HCT116 (cell line): ENCODE data around the gene FBXO22.

ENCODE experiments used
- EZH2 ChIP-seq: fragments of 200-600 bp; sonication (generic); IDR thresholded peaks from 2 replicates; pipeline ENCODE4 v1.6.1; 2017; ENCODE audit warnings: antibody characterized with exemption, mixed run types
- POLR2A ChIP-seq: IDR thresholded peaks from 2 replicates; pipeline ENCODE4 v1.7.0; 2011; ENCODE audit warnings: borderline replicate concordance; ENCODE audit not compliant: insufficient read depth, insufficient read length; ENCODE audit errors: extremely low read depth
- SIN3A ChIP-seq: IDR thresholded peaks from 2 replicates; pipeline ENCODE4 v1.6.1; 2012; ENCODE audit warnings: low read depth
- YY1 ChIP-seq: IDR thresholded peaks from 2 replicates; pipeline ENCODE4 v1.6.1; 2011; ENCODE audit warnings: low read length, low read depth, moderate library complexity, mild to moderate bottlenecking; ENCODE audit not compliant: insufficient replicate concordance; ENCODE audit errors: extremely low read depth
- ZNF274 ChIP-seq: fragments of 200-500 bp; sonication (Bioruptor generic); IDR thresholded peaks from 2 replicates; pipeline ENCODE4 v1.6.1; 2014; ENCODE audit warnings: mild to moderate bottlenecking, low read depth, low read length, inconsistent platforms
- TF ChIP-seq, protein P1 (sequence below), 3 experiments: fragments of 200-600 bp in 1 of 3; sonication (generic) in 1 of 3; IDR thresholded peaks in 2 of 3; conservative IDR thresholded peaks in 1 of 3; 2 replicates each; pipeline ENCODE4 v1.5.1; 2012 to 2017; ENCODE audit warnings: low read depth in 2 of 3, low read length in 2 of 3, antibody characterized with exemption in 1 of 3, borderline replicate concordance in 1 of 3, control low read depth in 1 of 3, mild to moderate bottlenecking in 1 of 3, mixed read lengths in 1 of 3, mixed run types in 1 of 3, moderate library complexity in 1 of 3; ENCODE audit not compliant: insufficient read depth in 1 of 3

DNA sequence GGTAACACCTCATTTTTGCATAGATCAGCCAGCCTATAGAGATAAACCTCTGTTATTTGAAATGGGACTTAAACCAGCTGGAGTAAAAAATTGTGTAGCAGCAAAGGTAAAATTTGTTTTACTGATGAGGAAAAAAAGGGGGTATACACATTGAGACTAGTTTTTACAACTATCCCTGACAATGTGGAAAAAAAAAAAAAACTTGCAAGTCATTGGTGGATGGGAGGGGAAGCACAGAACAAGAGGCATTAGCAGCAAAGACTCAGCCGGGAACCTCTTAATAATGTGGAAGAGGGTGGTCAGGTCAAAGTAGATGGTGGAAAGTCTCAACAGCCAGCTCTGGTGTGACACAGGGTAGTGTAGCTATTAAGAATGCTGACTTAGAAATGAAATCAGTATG is 14.5 kb downstream of the FBXO22 start:
- TF ChIP-seq POLR2A (no peak), ZNF274 (no peak), EZH2 (no peak), SIN3A (no peak), YY1 (no peak)
- TF ChIP-seq, protein P1, sequence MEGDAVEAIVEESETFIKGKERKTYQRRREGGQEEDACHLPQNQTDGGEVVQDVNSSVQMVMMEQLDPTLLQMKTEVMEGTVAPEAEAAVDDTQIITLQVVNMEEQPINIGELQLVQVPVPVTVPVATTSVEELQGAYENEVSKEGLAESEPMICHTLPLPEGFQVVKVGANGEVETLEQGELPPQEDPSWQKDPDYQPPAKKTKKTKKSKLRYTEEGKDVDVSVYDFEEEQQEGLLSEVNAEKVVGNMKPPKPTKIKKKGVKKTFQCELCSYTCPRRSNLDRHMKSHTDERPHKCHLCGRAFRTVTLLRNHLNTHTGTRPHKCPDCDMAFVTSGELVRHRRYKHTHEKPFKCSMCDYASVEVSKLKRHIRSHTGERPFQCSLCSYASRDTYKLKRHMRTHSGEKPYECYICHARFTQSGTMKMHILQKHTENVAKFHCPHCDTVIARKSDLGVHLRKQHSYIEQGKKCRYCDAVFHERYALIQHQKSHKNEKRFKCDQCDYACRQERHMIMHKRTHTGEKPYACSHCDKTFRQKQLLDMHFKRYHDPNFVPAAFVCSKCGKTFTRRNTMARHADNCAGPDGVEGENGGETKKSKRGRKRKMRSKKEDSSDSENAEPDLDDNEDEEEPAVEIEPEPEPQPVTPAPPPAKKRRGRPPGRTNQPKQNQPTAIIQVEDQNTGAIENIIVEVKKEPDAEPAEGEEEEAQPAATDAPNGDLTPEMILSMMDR (IDR thresholded peaks at IDR 0.05 in 2 of 3, conservative IDR thresholded peaks at IDR 0.05 in 1 of 3; ENCODE audit: borderline replicate concordance in 1 of 3, insufficient read depth in 1 of 3, low read depth in 2 of 3, low read length in 2 of 3) = no peak
